OCI-LY3 (cell line): ENCODE data around the gene HOXB6.

Experiments used
- H2AFZ ChIP-seq: fragments of 200-600, 300-600 bp; shearing (Covaris generic); 2 replicates; pipeline ENCODE4 v1.6.0; 2014; ENCODE audit warnings: antibody characterized with exemption, low read depth, low read length
- H3K27ac ChIP-seq: fragments of 200-600, 300-600 bp; sonication (generic); 2 replicates; pipeline ENCODE4 v1.5.1; 2014; ENCODE audit warnings: mild to moderate bottlenecking, low read length, moderate library complexity, mixed read lengths
- H3K27me3 ChIP-seq: fragments of 200-600, 300-600 bp; sonication (generic); 2 replicates; pipeline ENCODE4 v1.6.1; 2014; ENCODE audit warnings: low read depth, low read length, mixed read lengths
- H3K36me3 ChIP-seq: fragments of 200-600, 300-600 bp; sonication (generic); replicated peaks from 2 replicates; pipeline ENCODE3; 2014; ENCODE audit warnings: low read depth, low read length, mixed read lengths
- H3K4me1 ChIP-seq: fragments of 300-600, 200-600 bp; sonication (generic); 2 replicates; pipeline ENCODE4 v1.6.1; 2014; ENCODE audit warnings: low read length, mixed read lengths
- H3K4me2 ChIP-seq: fragments of 200-600, 300-600 bp; sonication (generic); 2 replicates; pipeline ENCODE4 v1.6.1; 2014; ENCODE audit warnings: low read length, mixed read lengths
- H3K4me3 ChIP-seq: fragments of 300-600, 200-600 bp; sonication (generic); 2 replicates; pipeline ENCODE4 v1.5.1; 2014; ENCODE audit warnings: antibody characterized with exemption, mild to moderate bottlenecking, low read length, moderate library complexity
- H3K79me2 ChIP-seq: fragments of 300-600, 200-600 bp; shearing (Covaris generic); 2 replicates; pipeline ENCODE4 v1.6.1; 2014; ENCODE audit warnings: mild to moderate bottlenecking, low read length, mixed read lengths
- H3K9ac ChIP-seq: fragments of 300-600, 200-600 bp; shearing (Covaris generic); 2 replicates; pipeline ENCODE4 v1.6.0; 2014; ENCODE audit warnings: mild to moderate bottlenecking, low read length, moderate library complexity
- H3K9me3 ChIP-seq: fragments of 200-600, 300-600 bp; shearing (Covaris generic); 2 replicates; pipeline ENCODE4 v1.6.1; 2014; ENCODE audit warnings: low read length, mixed read lengths; ENCODE audit not compliant: insufficient read depth
- H4K20me1 ChIP-seq: fragments of 200-600, 300-600 bp; sonication (generic); 2 replicates; pipeline ENCODE4 v1.6.1; 2016; ENCODE audit warnings: low read length, mixed read lengths; ENCODE audit not compliant: insufficient read depth
- CTCF ChIP-seq: fragments of 200-600, 300-600 bp; sonication (generic); IDR thresholded peaks from 2 replicates; pipeline ENCODE4 v1.5.1; 2014; ENCODE audit warnings: antibody characterized with exemption, low read length, low read depth
- EZH2phosphoT487 ChIP-seq: fragments of 200-600 bp; shearing (Covaris generic); IDR thresholded peaks from 2 replicates; pipeline ENCODE4 v1.6.1; 2018; ENCODE audit warnings: antibody characterized with exemption, mixed run types, low read depth

The HOXB6 gene

GRCh38 chr17:48575673-48576478 lies 28.9 kb downstream of the HOXB6 start:
- Histone ChIP-seq H3K27ac (no peak overlapping the region), H3K36me3 (peaks cover 37% of the 10 kb centered on the region), H3K27me3 (no peaks in the 10 kb centered on the region), H3K9ac (no peak overlapping the region), H3K4me1 (peaks cover 49% of the 10 kb centered on the region), H3K9me3 (no peaks in the 10 kb centered on the region), H2AFZ (no peak overlapping the region), H4K20me1 (peaks cover 4% of the 10 kb centered on the region; the same call in 1 of the 2 replicates), H3K4me3 (no peak overlapping the region), H3K79me2 (peaks cover 46% of the 10 kb centered on the region), H3K4me2 (peak overlapping the region; percentile 15; the same call in 1 of the 2 replicates)
- TF ChIP-seq EZH2phosphoT487 (no peak), CTCF (no peak)

GRCh38 chr17:48575066-48575582 lies 29.7 kb downstream of the HOXB6 start:
- Histone ChIP-seq H4K20me1 (peaks cover 4% of the 10 kb centered on the region; the same call in 1 of the 2 replicates), H3K27me3 (no peaks in the 10 kb centered on the region), H3K4me2 (no peak overlapping the region), H3K36me3 (peaks cover 44% of the 10 kb centered on the region), H3K9me3 (no peaks in the 10 kb centered on the region), H3K27ac (no peak overlapping the region), H3K4me3 (no peak overlapping the region), H3K9ac (no peak overlapping the region), H2AFZ (no peak overlapping the region), H3K79me2 (peaks cover 52% of the 10 kb centered on the region), H3K4me1 (peaks cover 42% of the 10 kb centered on the region)
- TF ChIP-seq EZH2phosphoT487, result no peak
- TF ChIP-seq CTCF, result no peak

GRCh38 chr17:48574505-48575065 lies 30.2 kb downstream of the HOXB6 start:
- H3K27me3 ChIP-seq, result no peaks in the 10 kb centered on the region
- no peak overlapping the region for H3K4me2 ChIP-seq
- no peak overlapping the region for H3K9ac ChIP-seq
- peaks cover 39% of the 10 kb centered on the region for H3K4me1 ChIP-seq
- H3K36me3 ChIP-seq, result peaks cover 44% of the 10 kb centered on the region
- TF ChIP-seq EZH2phosphoT487 (no peak), CTCF (no peak)
- H3K9me3 ChIP-seq, result no peaks in the 10 kb centered on the region
- no peak overlapping the region for H3K4me3 ChIP-seq
- peaks cover 58% of the 10 kb centered on the region for H3K79me2 ChIP-seq
- peaks cover 4% of the 10 kb centered on the region; the same call in 1 of the 2 replicates for H4K20me1 ChIP-seq
- no peak overlapping the region for H2AFZ ChIP-seq
- H3K27ac ChIP-seq, result no peak overlapping the region

- H2AFZ ChIP-seq, result no peak overlapping the region
- H3K27me3 ChIP-seq, result no peaks in the 10 kb centered on the region
- TF ChIP-seq CTCF (no peak), EZH2phosphoT487 (no peak)
- H4K20me1 ChIP-seq, result peaks cover 4% of the 10 kb centered on the region; the same call in 1 of the 2 replicates
- no peak overlapping the region for H3K4me3 ChIP-seq
- H3K9me3 ChIP-seq, result no peaks in the 10 kb centered on the region
- no peak overlapping the region for H3K4me2 ChIP-seq
- H3K36me3 ChIP-seq, result peaks cover 49% of the 10 kb centered on the region
- H3K79me2 ChIP-seq, result peaks cover 50% of the 10 kb centered on the region
- H3K9ac ChIP-seq, result no peak overlapping the region
- no peak overlapping the region for H3K27ac ChIP-seq
- peaks cover 31% of the 10 kb centered on the region for H3K4me1 ChIP-seq
Observed at GRCh38 chr17:48571826-48572417, 32.9 kb downstream of the HOXB6 start.
